HepG2 (cell line): ENCODE data around the gene ESR2. TPM values are rescaled to one million over a fixed set of nuclear protein-coding genes. Genes with fewer than 3 reads are reported as not detected.

Source experiments
- BRD4 ChIP-seq: sonication (generic); formaldehyde crosslinking; IDR thresholded peaks from 2 replicates; pipeline ENCODE4 v1.4.0; 2020; ENCODE audit warnings: missing genetic modification reagents
- ELF3 ChIP-seq: IDR thresholded peaks from 2 replicates; pipeline ENCODE4 v1.6.1; 2016; ENCODE audit warnings: missing genetic modification reagents, missing compliant biosample characterization
- ETV6 ChIP-seq: sonication (generic); formaldehyde crosslinking; conservative IDR thresholded peaks from 2 replicates; pipeline ENCODE4 v1.4.0; 2020; ENCODE audit warnings: missing genetic modification reagents
- GTF2F1 ChIP-seq: fragments of 150-350 bp; IDR thresholded peaks from 2 replicates; pipeline ENCODE4 v1.6.1; 2014; ENCODE audit warnings: low read length
- HNF1A ChIP-seq, 2 experiments: sonication (generic) in 1 of 2; formaldehyde crosslinking in 1 of 2; IDR thresholded peaks; 2 replicates each; pipeline versions ENCODE4 v1.4.0 to v1.6.1; 2016 to 2020; ENCODE audit warnings: borderline replicate concordance in 1 of 2, low read depth in 1 of 2, mild to moderate bottlenecking in 1 of 2, missing genetic modification reagents in 1 of 2
- HOXA9 ChIP-seq: sonication (generic); formaldehyde crosslinking; IDR thresholded peaks from 2 replicates; pipeline ENCODE4 v1.8.1; 2022; ENCODE audit warnings: missing genetic modification reagents, mild to moderate bottlenecking, moderate library complexity, borderline replicate concordance
- KDM2A ChIP-seq: sonication (generic); formaldehyde crosslinking; IDR thresholded peaks from 2 replicates; pipeline ENCODE4 v1.4.0; 2020; ENCODE audit warnings: low read depth, missing genetic modification reagents, borderline replicate concordance
- MEIS2 ChIP-seq: sonication (generic); formaldehyde crosslinking; IDR thresholded peaks from 2 replicates; pipeline ENCODE4 v1.9.0; 2021; ENCODE audit warnings: mild to moderate bottlenecking, missing genetic modification reagents
- NR0B2 ChIP-seq: sonication (generic); formaldehyde crosslinking; IDR thresholded peaks from 2 replicates; pipeline ENCODE4 v1.4.0; 2020; ENCODE audit warnings: mild to moderate bottlenecking, missing genetic modification reagents
- POLR2AphosphoS5 ChIP-seq: IDR thresholded peaks from 2 replicates; pipeline ENCODE4 v1.6.1; 2012; ENCODE audit warnings: low read depth, low read length
- SAP130 ChIP-seq: IDR thresholded peaks from 2 replicates; pipeline ENCODE4 v1.6.1; 2016; ENCODE audit warnings: low read depth
- ZNF260 ChIP-seq: sonication (generic); formaldehyde crosslinking; IDR thresholded peaks from 2 replicates; pipeline ENCODE4 v1.4.0; 2020; ENCODE audit warnings: missing genetic modification reagents, low read depth, mild to moderate bottlenecking, borderline replicate concordance
- ZNF383 ChIP-seq: sonication (generic); formaldehyde crosslinking; IDR thresholded peaks from 2 replicates; pipeline ENCODE4 v1.4.0; 2020; ENCODE audit warnings: missing genetic modification reagents, mild to moderate bottlenecking, borderline replicate concordance
- ZNF543 ChIP-seq: sonication (generic); formaldehyde crosslinking; IDR thresholded peaks from 2 replicates; pipeline ENCODE4 v1.4.0; 2020; ENCODE audit warnings: mild to moderate bottlenecking, missing genetic modification reagents
- ZNF598 ChIP-seq: sonication (generic); formaldehyde crosslinking; IDR thresholded peaks from 2 replicates; pipeline ENCODE4 v1.5.1; 2020; ENCODE audit warnings: mild to moderate bottlenecking, missing genetic modification reagents, borderline replicate concordance
- ZNF850 ChIP-seq: sonication (generic); formaldehyde crosslinking; conservative IDR thresholded peaks from 2 replicates; pipeline ENCODE4 v1.9.0; 2021; ENCODE audit warnings: mild to moderate bottlenecking, missing genetic modification reagents
- polyA plus RNA-seq, 8 experiments: library from polyadenylated mRNA; depleted of rRNA in 3 of 8; stranded (reverse) in 7 of 8; unstranded in 1 of 8; fragments of >200 nt; fragmentation: Illumina TruSeq in 4 of 8; extraction: Trizol in 4 of 8; gene quantifications; 2 replicates each; pipeline versions ENCODE4 v1.2.1 to v1.2.3, GENCODE V29; 2011 to 2016; ENCODE audit warnings: low read depth in 4 of 8, missing spikeins in 1 of 8, mixed read lengths in 1 of 8; ENCODE audit not compliant: insufficient read depth in 1 of 8
- total RNA-seq, 5 experiments: library from RNA; depleted of rRNA; stranded (reverse); fragments of >200 nt; fragmentation: Illumina TruSeq; extraction: Trizol; gene quantifications; 2 replicates each; pipeline ENCODE4 v1.2.3, GENCODE V29; 2016; ENCODE audit warnings: low read depth in 1 of 5
- TF ChIP-seq, protein P1 (sequence below): sonication (generic); formaldehyde crosslinking; IDR thresholded peaks from 2 replicates; pipeline ENCODE4 v1.4.0; 2020; ENCODE audit warnings: mild to moderate bottlenecking, missing genetic modification reagents
- TF ChIP-seq, protein P2 (sequence below), 2 experiments: sonication (generic) in 1 of 2; formaldehyde crosslinking in 1 of 2; IDR thresholded peaks; 2 replicates each; pipeline versions ENCODE4 v1.4.0 to v1.6.1; 2018 to 2020; ENCODE audit warnings: missing genetic modification reagents in 2 of 2, borderline replicate concordance in 1 of 2, low read depth in 1 of 2, mild to moderate bottlenecking in 1 of 2, missing biosample characterization in 1 of 2
- TF ChIP-seq, protein P3 (sequence below): sonication (generic); formaldehyde crosslinking; IDR thresholded peaks from 2 replicates; pipeline ENCODE4 v1.4.0; 2020; ENCODE audit warnings: missing genetic modification reagents

The ESR2 gene
- total and polyA plus RNA-seq, 2 of the 13 experiments (the other 11 are each of a cell fraction or from before 2014, with no cell fraction given) = 0.01 to 0.04 TPM

DNA sequence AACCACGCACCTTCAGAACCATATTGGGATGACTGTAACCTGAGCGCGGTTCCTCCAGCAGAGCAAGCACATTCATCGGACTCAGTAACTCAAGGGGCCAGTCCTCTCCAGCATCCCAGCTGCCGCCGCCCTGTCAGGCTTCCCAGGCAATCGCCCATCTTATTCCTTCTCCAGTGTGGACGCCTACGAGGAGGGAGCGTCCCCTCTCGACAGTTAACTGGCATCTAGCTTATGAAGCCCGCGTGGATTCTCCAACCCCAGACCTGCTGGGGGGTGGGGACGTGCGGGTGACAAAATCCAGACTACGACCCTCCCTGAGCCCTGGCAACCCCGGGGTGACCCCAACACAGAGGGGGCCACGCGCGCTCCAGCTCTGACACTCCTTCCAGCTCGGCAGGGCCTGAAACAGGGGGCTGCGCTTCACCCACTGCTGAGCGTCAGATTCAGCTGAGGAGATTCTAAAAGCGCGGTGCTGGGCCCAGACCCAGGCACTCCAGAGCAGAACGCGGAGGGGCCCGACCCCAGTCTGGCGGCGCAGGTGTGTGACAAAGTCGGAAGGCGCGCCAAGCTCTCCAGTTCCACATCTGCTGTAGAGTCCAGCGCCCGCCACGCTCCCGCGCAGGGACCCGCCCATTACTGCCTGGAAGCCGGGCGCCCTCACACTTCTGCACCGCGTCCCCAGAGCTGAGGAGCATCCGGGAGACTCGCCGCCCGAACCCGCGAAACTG is 43.9 kb upstream of the ESR2 start (continued):
- TF ChIP-seq BRD4 (0 out of 2 replicates have a peak, but pooled peaks have one; percentile 49), ZNF598 (0 out of 2 replicates have a peak, but pooled peaks have one; percentile 23), ZNF543 (CRISPR knock-in tag) (no peak), ELF3 (CRISPR knock-in tag) (peak; percentile 7; the same call in 1 of the 2 replicates), ZNF383 (CRISPR knock-in tag) (no peak), MEIS2 (CRISPR knock-in tag) (0 out of 2 replicates have a peak, but pooled peaks have one; percentile 16), SAP130 (peak; percentile 50), HNF1A (IDR thresholded peaks at IDR 0.05; ENCODE audit: low read depth) (no peak), HNF1A (CRISPR knock-in tag; IDR thresholded peaks at IDR 0.05; ENCODE audit: borderline replicate concordance) (no peak), GTF2F1 (no peak), KDM2A (CRISPR knock-in tag) (peak; percentile 46; the same call in 1 of the 2 replicates), ZNF260 (CRISPR knock-in tag) (no peak), ETV6 (no peak), HOXA9 (CRISPR knock-in tag) (peak; percentile 36; the same call in 1 of the 2 replicates), POLR2AphosphoS5 (no peak), NR0B2 (CRISPR knock-in tag) (no peak), ZNF850 (CRISPR knock-in tag) (no peak)
- TF ChIP-seq, protein P1, sequence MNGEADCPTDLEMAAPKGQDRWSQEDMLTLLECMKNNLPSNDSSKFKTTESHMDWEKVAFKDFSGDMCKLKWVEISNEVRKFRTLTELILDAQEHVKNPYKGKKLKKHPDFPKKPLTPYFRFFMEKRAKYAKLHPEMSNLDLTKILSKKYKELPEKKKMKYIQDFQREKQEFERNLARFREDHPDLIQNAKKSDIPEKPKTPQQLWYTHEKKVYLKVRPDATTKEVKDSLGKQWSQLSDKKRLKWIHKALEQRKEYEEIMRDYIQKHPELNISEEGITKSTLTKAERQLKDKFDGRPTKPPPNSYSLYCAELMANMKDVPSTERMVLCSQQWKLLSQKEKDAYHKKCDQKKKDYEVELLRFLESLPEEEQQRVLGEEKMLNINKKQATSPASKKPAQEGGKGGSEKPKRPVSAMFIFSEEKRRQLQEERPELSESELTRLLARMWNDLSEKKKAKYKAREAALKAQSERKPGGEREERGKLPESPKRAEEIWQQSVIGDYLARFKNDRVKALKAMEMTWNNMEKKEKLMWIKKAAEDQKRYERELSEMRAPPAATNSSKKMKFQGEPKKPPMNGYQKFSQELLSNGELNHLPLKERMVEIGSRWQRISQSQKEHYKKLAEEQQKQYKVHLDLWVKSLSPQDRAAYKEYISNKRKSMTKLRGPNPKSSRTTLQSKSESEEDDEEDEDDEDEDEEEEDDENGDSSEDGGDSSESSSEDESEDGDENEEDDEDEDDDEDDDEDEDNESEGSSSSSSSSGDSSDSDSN (CRISPR knock-in tag) = peak; percentile 56
- TF ChIP-seq, protein P2, sequence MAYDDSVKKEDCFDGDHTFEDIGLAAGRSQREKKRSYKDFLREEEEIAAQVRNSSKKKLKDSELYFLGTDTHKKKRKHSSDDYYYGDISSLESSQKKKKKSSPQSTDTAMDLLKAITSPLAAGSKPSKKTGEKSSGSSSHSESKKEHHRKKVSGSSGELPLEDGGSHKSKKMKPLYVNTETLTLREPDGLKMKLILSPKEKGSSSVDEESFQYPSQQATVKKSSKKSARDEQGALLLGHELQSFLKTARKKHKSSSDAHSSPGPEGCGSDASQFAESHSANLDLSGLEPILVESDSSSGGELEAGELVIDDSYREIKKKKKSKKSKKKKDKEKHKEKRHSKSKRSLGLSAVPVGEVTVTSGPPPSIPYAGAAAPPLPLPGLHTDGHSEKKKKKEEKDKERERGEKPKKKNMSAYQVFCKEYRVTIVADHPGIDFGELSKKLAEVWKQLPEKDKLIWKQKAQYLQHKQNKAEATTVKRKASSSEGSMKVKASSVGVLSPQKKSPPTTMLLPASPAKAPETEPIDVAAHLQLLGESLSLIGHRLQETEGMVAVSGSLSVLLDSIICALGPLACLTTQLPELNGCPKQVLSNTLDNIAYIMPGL (CRISPR knock-in tag; IDR thresholded peaks at IDR 0.05; ENCODE audit: borderline replicate concordance in 1 of 2, low read depth in 1 of 2) = peak in 1 of 2 experiments; percentile 42; a peak in 1 of 4 replicates
- TF ChIP-seq, protein P3, sequence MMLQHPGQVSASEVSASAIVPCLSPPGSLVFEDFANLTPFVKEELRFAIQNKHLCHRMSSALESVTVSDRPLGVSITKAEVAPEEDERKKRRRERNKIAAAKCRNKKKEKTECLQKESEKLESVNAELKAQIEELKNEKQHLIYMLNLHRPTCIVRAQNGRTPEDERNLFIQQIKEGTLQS = no peak
